Limb (tissue), 2 donors: ENCODE results near the gene HSD17B12.

Experiments
- DNase-seq, 2 donors: peaks; one replicate each; pipeline ENCODE4 v3.0.0-alpha.2; 2016; ENCODE audit errors: extremely low spot score in 2 of 2

HSD17B12 gene

DNA sequence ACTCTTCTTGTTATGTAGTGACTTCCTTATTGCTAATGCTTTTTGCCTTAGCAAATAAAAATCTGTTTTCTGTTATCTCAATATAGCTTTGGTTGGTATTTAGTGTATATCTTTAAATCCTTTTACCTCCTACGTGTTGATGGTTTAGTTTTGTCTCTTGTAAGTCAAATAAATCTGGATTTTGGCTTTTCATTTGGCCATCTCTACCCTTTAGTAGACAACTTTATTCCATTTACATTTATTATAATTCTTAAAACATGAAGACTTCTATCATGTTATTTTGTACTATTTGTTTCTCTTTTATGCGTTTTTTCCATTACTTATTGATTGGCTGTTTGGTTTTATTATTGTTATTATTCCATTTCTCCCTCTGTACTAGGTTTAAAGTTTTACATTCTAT, 180.6 kb downstream of the HSD17B12 start:
- DNase-seq, result no peak

DNA sequence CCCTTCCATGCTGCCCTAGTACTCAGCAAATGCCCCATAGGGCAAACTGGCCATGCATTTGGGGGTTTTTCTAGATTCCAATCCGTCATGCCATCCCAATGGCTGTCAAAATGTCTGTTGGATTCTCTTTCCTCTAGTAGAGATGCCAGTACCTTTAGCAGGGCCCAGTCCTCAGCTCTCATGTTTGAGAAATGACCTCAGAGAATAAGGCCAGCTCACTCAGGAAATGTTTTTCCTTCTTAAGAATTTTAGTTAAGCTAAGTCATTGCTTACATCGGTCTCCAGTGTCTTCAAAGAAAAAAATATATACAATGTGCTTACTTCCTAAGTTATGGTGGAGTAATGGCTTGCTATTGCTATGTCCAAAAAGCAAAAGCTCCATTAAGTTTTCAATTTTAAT, 186.0 kb downstream of the HSD17B12 start:
- DNase-seq, result no peak

DNA sequence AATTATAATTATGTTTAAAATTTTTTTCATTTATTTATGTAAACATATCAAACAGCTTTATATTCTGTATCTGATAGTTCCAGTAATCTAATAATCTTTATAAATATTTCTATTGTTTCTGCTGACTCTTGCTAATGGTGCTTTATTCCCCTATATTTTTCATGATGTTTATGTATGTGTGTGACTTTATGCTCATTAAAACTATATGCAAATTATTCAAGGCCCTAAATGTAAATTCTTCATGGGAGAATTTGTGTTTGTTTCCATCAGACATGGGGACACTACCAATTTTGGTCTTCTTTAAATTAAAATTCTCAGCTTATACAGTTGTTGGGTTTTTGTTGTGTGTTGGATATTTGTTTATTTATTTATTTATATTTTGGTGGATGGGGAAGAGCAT, 186.4 kb downstream of the HSD17B12 start:
- DNase-seq, result no peak

DNA sequence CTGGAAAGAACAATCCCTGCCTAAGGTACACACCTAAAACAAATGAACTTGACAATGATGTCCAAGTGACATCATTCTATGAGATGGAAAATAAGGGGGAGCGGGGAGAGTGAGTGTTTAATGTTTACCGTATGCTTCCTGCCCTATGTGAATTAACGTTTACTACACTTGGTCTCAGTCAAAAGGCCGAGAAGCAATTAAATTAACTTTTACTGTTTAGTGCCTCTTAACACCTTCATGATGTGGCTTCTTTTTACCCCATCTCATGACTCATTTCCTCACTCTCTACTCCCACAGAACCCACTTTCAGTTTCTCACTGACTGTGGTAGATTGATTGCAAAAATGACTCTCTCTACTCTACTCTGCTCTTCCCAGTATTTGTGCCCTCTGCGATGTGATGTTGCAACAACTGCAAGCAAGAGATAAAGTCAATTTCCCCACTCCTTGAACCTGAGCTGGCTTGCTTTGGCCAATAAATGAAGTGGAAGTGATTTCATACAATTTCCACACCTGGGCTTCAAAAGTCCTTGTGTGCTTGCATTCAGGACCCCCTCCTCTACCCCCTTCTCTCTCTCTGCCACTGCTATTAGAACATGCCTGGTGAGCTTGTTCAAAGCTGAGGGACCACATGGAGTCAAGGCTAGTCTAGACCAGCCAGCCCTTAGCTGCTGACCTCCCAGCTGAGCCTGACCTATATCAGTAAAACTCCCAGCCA, 188.5 kb downstream of the HSD17B12 start:
- DNase-seq, result no peak

DNA sequence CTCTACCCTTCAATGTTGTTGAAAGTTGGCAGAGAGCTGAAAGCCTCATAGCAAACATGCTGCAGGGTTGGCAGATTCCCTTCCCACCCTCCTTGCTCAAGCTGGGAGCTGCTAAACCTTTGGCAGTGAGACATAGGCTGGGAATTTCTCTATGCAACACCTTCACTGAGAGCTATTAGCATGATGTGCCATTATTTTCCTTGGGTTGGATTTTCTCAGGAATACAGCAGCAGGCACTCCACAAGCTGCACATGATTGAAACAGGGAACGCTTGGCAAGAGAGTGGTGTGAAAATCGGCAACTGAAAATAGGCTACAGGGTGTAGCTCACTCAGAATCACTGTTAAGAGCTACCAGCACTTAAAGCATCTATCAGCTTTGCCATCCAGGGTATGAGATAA, 190.5 kb downstream of the HSD17B12 start:
- DNase-seq, result no peak

DNA sequence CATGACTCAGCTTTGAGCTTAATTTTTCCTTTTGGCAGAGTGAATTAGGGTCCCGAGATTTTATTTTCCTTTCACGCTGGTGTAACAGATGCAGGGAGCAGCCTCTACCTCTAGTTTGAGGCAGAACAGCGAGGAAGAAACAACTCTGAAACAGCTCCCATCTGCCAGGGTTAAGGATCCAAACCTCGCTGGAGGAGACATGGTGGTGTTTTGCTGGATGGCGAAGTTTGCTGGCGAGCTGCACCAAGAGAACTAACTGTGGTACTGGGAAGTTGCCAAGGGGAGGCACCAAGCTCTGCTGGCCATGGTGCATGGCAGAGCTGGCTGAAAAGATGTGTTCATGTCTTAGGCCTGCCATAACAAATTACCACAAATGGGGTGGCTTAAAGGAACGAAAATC, 192.5 kb downstream of the HSD17B12 start:
- DNase-seq, result no peak

DNA sequence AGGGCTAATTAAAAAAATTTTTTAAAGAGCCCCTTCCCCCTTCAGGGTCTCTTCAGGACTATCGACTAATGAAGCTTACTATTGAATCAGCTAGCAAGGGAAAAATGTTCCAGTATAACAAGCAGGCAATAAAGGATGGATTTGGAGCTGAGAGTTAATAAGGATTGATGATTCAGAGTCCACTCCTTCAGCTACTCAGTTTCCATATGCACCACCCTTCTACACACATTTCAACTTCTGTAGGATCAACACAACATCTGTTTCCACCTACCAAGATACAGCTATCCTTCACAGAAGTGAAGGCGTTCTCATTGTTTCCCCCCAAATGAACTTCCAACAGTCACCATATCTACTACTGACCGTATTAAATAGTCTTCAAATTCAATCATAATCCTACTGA, 193.5 kb downstream of the HSD17B12 start:
- no peak for DNase-seq

DNA sequence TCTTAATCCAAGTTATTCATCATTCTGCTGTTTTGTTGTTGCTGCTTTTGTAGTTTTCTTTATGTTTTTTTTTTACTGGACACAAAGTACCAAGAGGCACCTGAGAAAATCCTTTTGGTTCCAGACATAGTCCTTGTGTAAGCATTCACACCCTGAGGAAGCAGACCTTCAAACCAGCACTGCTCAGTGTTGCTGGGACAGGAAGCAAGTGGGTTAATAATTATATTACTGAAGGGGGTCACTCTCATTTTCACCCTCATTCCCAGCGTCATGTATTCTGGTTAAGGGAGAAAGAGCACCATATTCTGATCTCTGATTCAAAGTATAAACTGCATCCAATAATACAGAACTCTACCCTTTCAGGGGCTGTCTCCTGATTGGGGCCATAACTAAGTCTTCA, 194.2 kb downstream of the HSD17B12 start:
- DNase-seq, result no peak

DNA sequence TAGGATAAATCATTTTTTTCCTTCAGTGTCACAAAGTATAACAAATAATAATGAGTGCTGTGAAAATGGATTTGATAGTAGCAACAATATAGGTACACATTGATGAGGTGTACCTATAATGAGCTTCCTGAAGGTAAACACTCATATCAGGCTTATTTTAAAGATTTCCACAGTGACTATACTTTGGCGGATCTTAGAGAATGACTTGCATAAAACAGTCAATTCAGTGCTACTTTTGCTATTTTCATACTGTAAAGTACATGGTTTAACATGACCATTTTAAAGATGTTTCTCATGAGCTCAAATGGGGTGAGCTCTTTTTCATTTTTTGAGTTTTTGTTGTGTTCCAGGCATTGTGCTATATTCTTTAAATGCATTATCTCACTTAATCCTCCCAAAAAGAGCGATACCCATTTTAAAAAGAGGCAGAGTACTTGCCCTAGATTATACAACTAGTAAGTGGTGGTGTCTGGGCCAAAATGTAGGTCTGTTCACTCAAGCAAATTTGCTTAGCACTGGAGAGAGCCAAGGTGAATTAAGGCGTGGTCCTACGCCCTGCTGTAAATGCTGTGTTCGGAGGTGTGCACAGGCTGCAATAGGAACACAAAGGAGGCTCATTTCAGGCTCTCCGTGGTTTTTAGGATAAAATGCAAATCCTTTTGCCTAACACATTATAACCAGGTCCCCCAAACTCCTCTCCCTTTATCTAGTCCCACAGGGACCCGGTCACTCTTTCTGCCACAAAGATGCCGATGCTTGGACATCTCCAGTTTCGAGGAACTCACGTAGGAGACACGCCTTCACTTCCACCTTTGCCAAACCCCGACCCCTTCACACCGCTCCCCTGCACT, 199.5 kb downstream of the HSD17B12 start:
- no peak for DNase-seq

DNA sequence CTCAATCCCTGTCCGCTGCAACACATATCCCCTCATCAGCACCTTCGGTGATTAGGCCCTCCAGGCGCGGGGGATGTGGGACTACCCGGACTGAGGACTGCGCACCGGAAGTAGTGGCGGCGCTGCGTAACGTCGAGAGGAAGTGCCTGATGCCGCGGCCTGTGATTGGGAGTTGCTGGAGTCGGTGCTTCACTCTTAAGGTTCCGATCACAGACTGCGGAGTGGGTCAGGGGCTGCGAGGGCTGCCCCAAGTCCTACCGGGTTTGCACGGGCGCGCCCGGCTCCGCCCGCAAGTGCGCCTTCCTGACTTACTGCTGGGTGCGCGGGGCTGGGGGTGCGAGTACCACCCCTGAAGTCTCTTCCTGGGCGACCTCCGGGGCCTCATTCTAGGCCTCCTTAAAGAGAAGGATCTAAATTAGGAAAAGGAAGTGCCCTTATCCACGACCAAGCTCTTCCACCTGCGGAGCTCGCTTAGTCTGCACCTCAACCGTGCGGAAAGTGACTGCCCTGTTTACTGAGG, 200.2 kb downstream of the HSD17B12 start, which contains the start of gene ALKBH3:
Gene ALKBH3 (plus strand): TSS at position 192 of the 520 bp plus-strand sequence. CDS start 1,822 bp downstream, outside the sequence.
- DNase-seq, result peak; percentile 93

DNA sequence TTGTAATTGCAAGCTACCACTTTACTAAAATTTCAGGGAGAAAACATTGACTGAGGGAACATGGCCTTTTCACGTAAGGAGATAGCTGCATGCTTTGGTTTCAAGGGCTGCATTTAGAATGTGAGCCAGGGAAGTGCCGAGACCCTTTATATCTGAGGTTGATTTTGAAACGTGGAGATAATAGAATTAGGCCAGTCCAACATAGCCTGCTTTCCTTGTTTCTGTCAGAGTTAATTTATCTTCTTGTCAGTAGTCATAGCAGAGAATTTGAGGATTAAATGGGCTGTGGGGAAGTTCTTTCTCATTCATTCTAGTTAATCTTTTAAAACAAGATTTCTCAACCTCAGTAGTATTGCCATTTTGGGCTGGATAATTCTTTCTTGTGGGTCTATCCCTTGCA, 212.3 kb downstream of the HSD17B12 start:
- no peak for DNase-seq

DNA sequence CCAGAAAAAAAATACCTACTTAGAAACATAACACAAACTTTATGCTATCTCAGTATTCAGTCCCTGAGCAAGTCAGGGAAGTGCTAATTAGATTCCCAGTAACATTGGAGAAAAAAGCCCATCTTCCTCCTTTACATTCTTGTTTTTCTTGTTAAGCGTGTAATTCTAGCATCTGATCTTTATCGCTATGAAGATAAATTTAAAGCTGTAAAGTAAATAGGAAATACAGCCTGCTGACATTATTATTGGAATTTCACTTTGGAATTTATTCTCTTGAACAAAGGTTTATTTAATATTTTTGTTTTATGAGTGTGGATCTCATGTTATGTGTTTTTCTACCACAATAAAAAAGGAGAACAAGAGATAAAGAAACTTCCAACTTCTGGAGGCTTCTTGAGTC, 214.0 kb downstream of the HSD17B12 start:
- no peak for DNase-seq

DNA sequence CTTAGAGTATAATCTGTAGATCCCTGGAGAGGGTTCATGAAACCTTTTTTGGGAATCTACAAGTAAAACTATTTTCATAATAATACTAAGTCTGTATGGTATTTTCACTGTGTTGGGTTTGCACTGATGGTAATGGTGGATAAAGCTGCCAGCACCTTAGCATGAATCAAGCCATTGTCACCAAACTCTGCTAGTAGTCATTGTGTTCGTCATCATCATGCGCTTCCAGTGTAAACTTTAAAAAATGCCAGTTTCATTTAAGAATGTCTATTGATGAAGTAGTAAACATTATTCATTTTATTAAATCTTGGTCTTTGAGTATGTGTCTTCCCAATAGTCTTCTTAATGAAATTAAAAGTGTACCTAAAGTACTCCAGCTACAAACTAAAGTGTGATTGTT, 215.1 kb downstream of the HSD17B12 start:
- DNase-seq, result no peak

DNA sequence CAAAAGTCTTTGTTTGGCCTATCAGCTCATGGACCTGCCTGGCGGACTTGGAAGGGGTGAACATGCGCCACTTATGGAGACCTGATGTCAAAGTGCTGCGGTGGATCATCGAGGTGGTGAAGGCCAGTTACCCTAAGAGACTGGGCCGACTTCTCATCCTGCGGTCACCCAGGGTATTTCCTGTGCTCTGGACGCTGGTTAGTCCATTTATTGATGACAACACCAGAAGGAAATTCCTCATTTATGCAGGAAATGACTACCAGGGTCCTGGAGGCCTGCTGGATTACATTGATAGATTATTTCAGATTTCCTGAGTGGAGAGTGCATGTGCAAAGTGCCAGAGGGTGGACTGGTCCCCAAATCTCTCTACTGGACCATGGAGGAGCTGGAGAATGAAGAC, 218.0 kb downstream of the HSD17B12 start:
- no peak for DNase-seq

DNA sequence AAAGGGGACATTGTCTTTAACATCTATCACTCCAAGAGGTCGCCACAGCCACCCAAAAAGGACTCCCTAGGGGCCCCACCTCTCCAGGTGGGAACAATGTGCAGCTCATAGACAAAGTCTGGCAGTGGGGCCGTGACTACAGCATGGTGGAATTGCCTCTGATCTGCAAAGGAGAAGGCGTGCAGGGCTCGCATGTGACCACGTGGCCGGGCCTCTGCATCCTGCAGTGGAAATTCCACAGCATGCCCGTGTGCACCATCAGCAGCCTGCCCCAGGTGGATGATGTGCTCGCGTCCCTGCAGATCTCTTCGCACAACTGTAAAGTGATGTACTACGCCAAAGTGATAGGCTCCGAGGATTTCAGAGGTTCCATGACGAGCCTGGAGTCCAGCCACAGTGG, 218.6 kb downstream of the HSD17B12 start:
- no peak for DNase-seq

DNA sequence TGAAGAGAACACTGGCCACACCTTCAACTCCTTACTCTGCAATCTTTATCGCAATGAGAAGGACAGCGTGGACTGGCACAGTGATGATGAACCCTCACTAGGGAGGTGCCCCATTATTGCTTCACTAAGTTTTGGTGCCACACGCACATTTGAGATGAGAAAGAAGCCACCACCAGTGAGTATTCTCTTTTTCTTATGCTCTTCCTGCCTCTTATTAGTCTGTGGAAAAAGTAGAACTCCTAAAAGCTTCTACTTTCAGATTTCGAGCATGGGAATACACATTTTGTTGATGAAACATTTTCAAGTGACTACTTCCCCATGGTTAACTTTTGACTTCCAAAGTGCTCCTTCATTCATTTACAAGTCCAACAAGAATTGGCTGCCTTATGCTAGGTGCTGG, 221.0 kb downstream of the HSD17B12 start:
- no peak for DNase-seq

DNA sequence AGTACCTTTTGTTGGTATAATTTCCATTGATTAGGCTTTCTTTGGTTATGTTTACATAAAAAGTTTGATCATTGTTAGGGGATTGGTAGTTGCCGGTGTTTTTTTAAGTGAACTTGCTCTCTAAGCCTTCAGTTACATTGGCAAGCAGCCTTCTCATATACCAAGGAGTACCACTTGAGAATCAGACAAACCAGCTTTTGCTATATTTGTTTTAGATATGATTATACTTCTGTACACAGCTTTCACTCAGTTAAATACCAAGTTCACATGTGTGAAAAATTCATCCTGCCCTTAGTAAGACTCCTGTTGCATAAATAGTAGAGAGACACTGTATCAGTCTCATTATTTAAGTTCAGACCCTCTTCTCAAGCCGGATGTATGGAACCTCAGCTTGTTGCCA, 222.5 kb downstream of the HSD17B12 start:
- no peak for DNase-seq

DNA sequence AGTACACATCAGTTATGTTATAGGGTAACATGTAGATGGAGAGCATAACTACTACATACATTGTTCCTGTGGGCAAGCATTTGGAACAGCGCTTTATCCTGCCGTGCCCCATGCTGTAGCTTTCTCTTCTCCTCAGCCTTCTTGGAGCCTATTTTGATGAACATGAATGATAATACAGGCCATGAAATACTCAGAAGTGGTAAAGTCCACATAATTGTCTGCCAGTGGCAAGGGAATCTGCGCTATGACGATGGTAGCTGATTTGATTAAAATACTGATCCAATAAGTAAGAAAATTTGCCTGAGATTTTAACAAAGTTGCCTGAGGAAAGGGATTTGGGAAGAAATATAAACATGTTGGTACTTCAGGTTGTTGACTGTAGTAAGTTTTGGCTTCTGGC, 223.4 kb downstream of the HSD17B12 start:
- DNase-seq, result no peak

DNA sequence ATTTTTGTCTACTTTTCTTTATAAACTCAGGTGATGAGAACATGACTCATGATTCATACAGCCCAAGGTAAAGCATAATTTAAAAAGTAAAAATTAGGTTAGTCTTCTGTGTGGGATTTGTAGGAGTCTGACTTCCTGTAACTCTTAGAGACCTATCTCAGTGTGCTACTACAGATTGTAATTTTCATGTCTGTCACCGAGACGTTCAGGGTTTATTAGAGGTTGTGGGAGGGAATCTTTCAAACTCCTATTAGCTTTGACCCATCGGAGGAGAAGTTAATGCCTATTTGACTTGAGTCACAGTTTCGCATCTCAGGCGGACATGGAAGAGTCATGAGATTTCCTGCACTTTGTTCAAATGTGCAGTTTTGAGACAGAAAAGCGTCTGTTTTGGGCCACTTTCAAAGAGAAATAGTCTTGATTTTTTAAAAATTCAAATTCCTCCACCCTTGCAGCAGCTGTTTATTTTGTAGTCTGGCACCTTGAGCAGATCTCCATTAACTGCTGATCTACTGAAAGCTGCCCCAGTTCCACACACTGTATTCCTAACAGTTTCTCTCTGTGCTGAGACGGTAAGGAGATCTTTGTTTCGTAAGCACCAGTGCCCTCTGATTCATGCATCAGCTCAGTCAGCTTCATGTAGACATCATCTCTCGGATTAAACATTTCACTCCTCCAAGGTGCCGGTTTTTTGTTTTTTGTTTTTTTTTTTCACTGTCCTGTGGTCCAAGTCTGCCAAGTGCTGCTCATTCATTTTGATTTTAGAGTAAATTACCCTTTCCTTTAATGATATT, 224.4 kb downstream of the HSD17B12 start:
- DNase-seq, result no peak

DNA sequence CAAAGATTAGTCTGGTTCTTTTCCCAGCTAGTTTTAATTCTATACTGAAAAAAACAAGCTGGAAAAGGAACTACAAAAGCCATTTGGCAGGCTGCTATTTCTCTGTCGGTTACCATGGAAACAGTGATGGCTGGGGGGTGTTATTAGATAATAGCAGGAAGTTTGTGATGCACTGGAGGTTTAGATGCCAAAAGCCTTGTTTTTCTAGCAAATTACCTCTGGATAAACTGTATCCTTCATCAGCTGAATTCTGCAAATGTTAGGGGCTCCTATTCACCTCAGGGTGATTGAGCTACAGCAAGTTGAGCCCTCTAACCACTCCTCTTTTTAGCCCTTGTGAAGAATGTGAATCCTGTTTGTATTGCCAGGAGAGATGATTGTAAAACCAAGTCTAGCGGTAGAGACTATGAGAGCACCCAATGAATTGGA, 225.3 kb downstream of the HSD17B12 start:
- peak in 1 of 2 donors; percentile 57 for DNase-seq
